A673 (cell line): ENCODE results near the gene IQCN.

Experiments
- EZH2 ChIP-seq: fragments of 200-600 bp; sonication (generic); IDR thresholded peaks from 2 replicates; pipeline ENCODE4 v1.6.1; 2017; ENCODE audit warnings: borderline replicate concordance, low read depth, mild to moderate bottlenecking, mixed read lengths, antibody characterized with exemption, low read length; ENCODE audit not compliant: poor library complexity, severe bottlenecking
- TF ChIP-seq, protein P1 (sequence below): fragments of 300-800, 200-600 bp; sonication (generic); conservative IDR thresholded peaks from 2 replicates; pipeline ENCODE4 v1.5.1; 2017; ENCODE audit warnings: low read depth, mild to moderate bottlenecking, antibody characterized with exemption, low read length, moderate library complexity, mixed read lengths

DNA sequence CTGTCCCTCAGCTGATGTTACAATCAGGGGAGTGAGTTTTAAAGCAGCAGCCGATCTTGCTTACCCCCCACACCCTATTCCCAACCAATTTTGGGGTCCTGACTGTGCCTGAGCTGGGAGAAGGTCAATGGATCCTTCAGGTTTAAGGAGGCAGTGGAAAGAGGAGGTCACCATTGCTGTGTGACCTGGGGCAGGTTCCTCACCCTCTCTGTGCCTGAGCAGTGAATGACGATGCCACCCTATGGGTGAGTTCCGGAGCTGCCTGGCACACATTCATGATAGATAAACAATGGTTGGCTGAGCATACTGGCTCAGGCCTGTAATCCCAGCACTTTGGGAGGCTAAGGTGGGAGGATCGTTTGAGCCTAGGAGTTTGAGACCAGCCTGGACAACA, 27.5 kb upstream of the IQCN start:
- TF ChIP-seq, protein P1, sequence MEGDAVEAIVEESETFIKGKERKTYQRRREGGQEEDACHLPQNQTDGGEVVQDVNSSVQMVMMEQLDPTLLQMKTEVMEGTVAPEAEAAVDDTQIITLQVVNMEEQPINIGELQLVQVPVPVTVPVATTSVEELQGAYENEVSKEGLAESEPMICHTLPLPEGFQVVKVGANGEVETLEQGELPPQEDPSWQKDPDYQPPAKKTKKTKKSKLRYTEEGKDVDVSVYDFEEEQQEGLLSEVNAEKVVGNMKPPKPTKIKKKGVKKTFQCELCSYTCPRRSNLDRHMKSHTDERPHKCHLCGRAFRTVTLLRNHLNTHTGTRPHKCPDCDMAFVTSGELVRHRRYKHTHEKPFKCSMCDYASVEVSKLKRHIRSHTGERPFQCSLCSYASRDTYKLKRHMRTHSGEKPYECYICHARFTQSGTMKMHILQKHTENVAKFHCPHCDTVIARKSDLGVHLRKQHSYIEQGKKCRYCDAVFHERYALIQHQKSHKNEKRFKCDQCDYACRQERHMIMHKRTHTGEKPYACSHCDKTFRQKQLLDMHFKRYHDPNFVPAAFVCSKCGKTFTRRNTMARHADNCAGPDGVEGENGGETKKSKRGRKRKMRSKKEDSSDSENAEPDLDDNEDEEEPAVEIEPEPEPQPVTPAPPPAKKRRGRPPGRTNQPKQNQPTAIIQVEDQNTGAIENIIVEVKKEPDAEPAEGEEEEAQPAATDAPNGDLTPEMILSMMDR = no peak
- TF ChIP-seq EZH2 = no peak
